ENCODE results near the gene MEMO1.
"Not testable (repeated sequence)": the region's sequence is repeated elsewhere in the genome, so short reads cannot be mapped to it uniquely, and the experiment has no call there.

MEMO1 gene

GRCh38 chr2:31842150-31842549, 168.7 kb downstream of the MEMO1 start:
- H3K36me3 ChIP-seq (ENCODE audit: insufficient read depth, low read depth, low read length); H3K9ac ChIP-seq (ENCODE audit: low read depth, low read length); H3K4me3 ChIP-seq (ENCODE audit: low read length); H3K9me3 ChIP-seq (ENCODE audit: insufficient read depth, low read depth, low read length); H3K27me3 ChIP-seq (ENCODE audit: insufficient read depth, low read length); H3K4me1 ChIP-seq (ENCODE audit: insufficient read depth, low read length); H3K27ac ChIP-seq (ENCODE audit: low read length): not testable (repeated sequence)

- Histone ChIP-seq H3K27me3 (ENCODE audit: insufficient read depth, low read length) (no peaks in the 10 kb centered on the region), H3K9me3 (ENCODE audit: insufficient read depth, low read depth, low read length) (peaks cover 5% of the 10 kb centered on the region; the same call in 1 of the 2 replicates), H3K4me3 (ENCODE audit: low read length) (no peak overlapping the region), H3K9ac (ENCODE audit: low read depth, low read length) (no peak overlapping the region), H3K27ac (ENCODE audit: low read length) (no peak overlapping the region), H3K36me3 (ENCODE audit: insufficient read depth, low read depth, low read length) (no peaks in the 10 kb centered on the region), H3K4me1 (ENCODE audit: insufficient read depth, low read length) (no peaks in the 10 kb centered on the region)
Measured at GRCh38 chr2:31835450-31835849, 175.4 kb downstream of the MEMO1 start.

- Histone ChIP-seq H3K27me3 (ENCODE audit: insufficient read depth, low read length) (no peaks in the 10 kb centered on the region), H3K36me3 (ENCODE audit: insufficient read depth, low read depth, low read length) (no peaks in the 10 kb centered on the region), H3K4me3 (ENCODE audit: low read length) (no peak overlapping the region), H3K27ac (ENCODE audit: low read length) (no peak overlapping the region), H3K9me3 (ENCODE audit: insufficient read depth, low read depth, low read length) (peaks cover 24% of the 10 kb centered on the region), H3K9ac (ENCODE audit: low read depth, low read length) (no peak overlapping the region), H3K4me1 (ENCODE audit: insufficient read depth, low read length) (no peaks in the 10 kb centered on the region)
Measured at GRCh38 chr2:31832363-31832762, 178.4 kb downstream of the MEMO1 start.

GRCh38 chr2:31831585-31831984, 179.2 kb downstream of the MEMO1 start:
- H3K9ac ChIP-seq (ENCODE audit: low read depth, low read length), result no peak overlapping the region
- no peak overlapping the region for H3K27ac ChIP-seq (ENCODE audit: low read length)
- no peak overlapping the region for H3K4me3 ChIP-seq (ENCODE audit: low read length)
- no peaks in the 10 kb centered on the region for H3K27me3 ChIP-seq (ENCODE audit: insufficient read depth, low read length)
- H3K4me1 ChIP-seq (ENCODE audit: insufficient read depth, low read length), result no peaks in the 10 kb centered on the region
- peaks cover 27% of the 10 kb centered on the region for H3K9me3 ChIP-seq (ENCODE audit: insufficient read depth, low read depth, low read length)
- no peaks in the 10 kb centered on the region for H3K36me3 ChIP-seq (ENCODE audit: insufficient read depth, low read depth, low read length)

GRCh38 chr2:31828891-31829290, 181.9 kb downstream of the MEMO1 start:
- peaks cover 32% of the 10 kb centered on the region for H3K9me3 ChIP-seq (ENCODE audit: insufficient read depth, low read depth, low read length)
- no peak overlapping the region for H3K27ac ChIP-seq (ENCODE audit: low read length)
- no peaks in the 10 kb centered on the region for H3K36me3 ChIP-seq (ENCODE audit: insufficient read depth, low read depth, low read length)
- H3K9ac ChIP-seq (ENCODE audit: low read depth, low read length), result no peak overlapping the region
- no peak overlapping the region for H3K4me3 ChIP-seq (ENCODE audit: low read length)
- H3K4me1 ChIP-seq (ENCODE audit: insufficient read depth, low read length), result no peaks in the 10 kb centered on the region
- no peaks in the 10 kb centered on the region for H3K27me3 ChIP-seq (ENCODE audit: insufficient read depth, low read length)

- H3K27ac ChIP-seq (ENCODE audit: low read length), result no peak overlapping the region
- no peak overlapping the region for H3K9ac ChIP-seq (ENCODE audit: low read depth, low read length)
- H3K4me3 ChIP-seq (ENCODE audit: low read length), result no peak overlapping the region
- no peaks in the 10 kb centered on the region for H3K27me3 ChIP-seq (ENCODE audit: insufficient read depth, low read length)
- H3K4me1 ChIP-seq (ENCODE audit: insufficient read depth, low read length), result no peaks in the 10 kb centered on the region
- peaks cover 42% of the 10 kb centered on the region for H3K9me3 ChIP-seq (ENCODE audit: insufficient read depth, low read depth, low read length)
- no peaks in the 10 kb centered on the region for H3K36me3 ChIP-seq (ENCODE audit: insufficient read depth, low read depth, low read length)
Measured at GRCh38 chr2:31823558-31823957, 187.2 kb downstream of the MEMO1 start.

GRCh38 chr2:31822587-31822986, 188.2 kb downstream of the MEMO1 start:
- Histone ChIP-seq H3K4me1 (ENCODE audit: insufficient read depth, low read length) (no peaks in the 10 kb centered on the region), H3K4me3 (ENCODE audit: low read length) (no peak overlapping the region), H3K27me3 (ENCODE audit: insufficient read depth, low read length) (no peaks in the 10 kb centered on the region), H3K9me3 (ENCODE audit: insufficient read depth, low read depth, low read length) (peaks cover 39% of the 10 kb centered on the region), H3K9ac (ENCODE audit: low read depth, low read length) (no peak overlapping the region), H3K27ac (ENCODE audit: low read length) (no peak overlapping the region), H3K36me3 (ENCODE audit: insufficient read depth, low read depth, low read length) (no peaks in the 10 kb centered on the region)

All from iPS-20b (cell line).